Measurements from ENCODE around the gene STARD3.

STARD3 gene

DNA sequence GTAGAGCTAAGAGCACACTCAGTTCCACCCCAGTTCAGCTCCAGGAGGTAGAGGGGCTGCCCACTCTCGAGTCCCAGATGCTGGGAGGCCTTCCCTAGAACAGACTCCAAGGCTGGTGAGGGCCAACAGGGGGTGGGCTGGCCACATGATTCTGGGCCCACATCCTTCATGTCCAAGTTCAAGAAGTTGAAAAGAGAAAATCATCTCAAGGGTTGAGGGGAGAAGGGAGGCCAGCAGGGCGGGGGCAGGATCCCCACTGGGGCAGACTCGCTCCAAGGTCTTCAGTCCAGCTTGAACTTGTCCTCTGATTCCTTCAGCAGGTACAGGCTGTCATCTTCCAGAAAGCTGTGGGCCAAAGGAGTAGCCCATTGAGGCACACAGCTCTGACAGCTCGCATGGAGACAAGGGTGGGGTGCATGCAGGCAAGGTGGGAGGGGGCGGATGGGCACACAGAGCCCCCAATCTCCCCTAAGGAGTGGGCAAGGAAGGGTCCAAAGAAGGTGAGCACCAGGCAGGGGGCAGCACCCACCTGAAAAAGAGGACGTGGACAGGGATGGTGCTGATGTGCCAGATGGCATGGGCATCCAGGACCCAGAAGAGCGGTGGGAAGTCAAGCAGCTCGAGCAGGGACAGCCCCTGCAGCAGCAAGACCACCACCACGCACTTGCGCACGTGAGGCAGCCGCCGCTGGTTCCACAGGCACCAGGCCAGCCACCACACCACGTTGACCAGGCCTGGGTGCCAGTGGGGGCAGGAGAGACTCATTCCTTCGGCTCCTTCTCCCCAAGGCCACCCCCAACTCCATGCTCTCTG, 35.8 kb downstream of the STARD3 start:
- no peak for DNase-seq (ENCODE audit: low read depth in 2 of 2)

DNA sequence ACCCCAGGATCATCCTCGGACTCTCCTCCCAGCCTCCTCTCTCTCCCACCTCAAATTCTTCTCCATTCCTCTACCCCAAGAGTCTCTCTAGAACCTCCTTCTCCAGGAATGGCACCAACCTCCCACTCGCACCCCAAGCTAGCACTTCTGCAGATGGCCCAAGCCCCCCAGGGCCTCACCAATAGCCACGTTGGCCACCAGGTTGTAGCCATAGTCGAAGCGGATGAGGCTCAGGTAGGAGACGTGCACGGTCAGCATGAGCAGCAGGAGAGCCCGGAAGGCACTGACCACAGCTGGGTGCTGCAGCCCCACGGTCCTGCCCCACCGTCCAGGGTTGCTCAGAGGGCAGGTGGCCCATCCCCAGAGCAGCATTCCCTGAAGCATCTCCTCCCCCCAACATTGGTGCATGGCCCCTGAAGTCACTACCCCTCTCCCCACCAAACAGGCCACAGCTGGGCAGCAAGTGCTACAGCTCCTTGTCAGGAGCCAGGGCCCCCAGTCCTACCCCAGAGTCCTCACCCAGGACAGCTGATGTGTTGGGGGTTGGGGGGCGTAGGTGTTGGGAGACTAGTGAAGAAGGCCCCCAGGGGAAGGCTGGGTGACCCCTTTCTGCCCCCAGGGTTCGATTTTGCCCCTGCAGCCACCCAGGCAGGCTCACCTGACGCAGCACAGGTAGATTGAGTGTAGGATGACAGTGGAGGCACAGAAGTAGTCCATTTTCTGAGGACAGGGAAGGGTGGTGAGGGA, 36.6 kb downstream of the STARD3 start:
- DNase-seq (ENCODE audit: low read depth in 2 of 2) = no peak

DNA sequence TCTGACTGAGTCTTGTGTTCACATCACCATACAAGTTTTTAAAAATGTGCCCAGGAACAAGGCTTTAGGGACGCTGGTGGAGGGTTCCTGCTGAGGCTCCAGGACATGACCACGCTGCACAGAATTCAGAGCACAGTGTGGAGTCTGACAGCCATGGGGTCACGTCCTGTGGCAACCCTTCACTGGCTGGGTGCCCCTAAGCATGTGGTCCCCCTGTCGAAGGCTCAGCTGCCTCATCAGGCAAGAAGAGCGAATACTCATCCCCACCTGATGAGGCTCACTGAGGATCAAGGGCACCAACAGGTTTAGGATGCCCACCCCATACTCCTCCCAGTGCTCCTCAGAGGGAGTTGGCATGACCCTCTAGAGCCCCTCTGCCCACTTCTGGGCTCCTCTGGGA, 37.2 kb downstream of the STARD3 start:
- no peak for DNase-seq (ENCODE audit: low read depth in 2 of 2)

DNA sequence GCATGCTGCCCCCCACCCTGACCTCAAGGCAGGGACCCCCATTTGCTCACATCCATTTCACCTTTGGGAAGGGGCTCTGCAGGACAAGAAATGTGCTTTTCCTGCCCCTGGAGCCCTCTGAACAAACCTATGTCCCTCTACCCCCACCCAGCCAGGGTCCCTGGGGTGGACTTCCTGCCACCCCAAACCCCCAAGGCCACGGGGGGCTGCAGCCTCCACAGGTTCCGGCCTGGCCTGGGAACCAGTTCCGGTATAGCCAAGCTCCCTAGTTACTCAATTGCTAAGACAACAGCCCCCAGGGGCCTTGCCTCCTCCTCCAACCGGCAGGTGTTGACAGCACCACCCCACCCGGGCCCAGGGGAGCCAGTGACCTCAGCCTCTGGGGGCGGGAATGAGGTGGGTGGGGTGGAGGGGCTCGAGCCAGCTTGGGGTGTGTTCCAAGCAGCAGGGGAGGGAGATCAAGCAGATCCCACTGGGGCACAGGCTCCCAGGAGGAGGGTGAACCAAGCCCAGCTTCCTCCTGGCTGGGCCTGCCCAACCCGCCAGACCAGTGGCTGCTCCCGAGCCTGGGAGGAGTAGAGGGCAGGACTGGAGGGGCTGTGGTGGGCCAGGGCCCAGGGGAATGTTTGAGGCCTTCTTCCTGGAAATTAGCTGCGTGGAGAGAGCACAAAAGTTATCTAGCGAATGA, 37.9 kb downstream of the STARD3 start:
- no peak for DNase-seq (ENCODE audit: low read depth in 2 of 2)

DNA sequence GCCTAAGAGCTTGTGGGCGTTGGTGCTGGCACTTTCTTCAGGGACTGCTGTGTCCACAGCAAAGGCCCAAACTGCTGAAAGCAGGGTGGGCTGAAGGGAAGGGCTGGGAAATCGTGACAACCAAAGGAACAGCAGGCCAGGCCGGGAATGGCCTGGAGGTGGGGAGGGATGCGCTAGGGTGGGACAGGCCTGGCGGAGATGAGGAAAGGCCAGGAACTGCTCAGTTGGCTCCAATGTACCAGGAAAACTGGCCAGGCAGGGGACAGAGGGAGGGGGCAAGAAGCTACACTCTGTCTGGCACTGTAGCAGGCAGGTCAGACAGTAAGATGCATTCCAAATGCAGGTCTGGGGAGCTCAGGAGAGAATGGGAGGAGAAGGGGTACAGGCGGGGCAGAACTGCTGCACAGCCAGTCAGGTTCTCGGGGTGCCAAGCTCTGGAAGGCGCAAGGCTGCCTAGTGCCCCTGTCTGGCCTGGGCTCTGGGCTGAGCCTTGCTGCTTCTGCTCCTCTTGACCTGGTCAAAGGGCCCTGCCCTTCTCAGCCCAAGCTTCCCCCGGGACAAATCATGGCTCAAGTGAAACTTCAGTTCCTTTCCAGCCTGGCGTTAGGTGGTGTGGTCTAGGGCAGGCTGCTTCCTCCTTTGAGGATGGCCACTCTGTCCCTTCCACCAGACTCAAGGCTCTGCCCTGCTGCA, 38.6 kb downstream of the STARD3 start:
- DNase-seq (ENCODE audit: low read depth in 2 of 2) = no peak

DNA sequence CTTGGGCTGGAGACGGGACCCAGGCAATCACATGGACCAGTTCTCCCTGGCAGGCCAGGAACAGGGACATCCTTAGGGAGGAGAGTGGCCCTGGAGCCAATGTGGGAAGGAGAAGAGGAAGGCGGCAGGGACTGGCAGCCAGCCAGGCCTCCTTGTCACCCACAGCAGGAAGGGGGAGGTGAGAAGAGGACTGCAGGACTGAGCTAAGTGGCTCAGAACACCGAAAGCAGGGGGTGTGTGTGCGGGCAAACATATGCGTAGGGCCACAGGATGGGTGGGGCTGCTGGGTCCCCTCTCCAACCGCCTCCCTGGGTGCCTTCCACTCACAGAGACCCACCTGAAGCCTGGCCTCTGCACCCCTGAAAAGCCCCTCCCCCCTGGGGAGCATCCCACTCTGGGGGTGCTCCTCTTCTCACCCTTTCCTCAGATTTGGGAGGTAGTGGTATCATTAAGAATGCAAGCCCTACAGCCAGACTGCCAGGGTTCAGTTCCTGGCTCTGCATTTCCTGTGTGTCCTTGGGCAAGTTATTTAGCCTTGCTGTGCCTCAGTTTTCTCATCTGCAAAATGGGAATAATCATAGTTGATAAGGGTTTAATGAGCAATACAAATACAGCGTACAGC, 39.4 kb downstream of the STARD3 start:
- DNase-seq (ENCODE audit: low read depth in 2 of 2) = no peak

DNA sequence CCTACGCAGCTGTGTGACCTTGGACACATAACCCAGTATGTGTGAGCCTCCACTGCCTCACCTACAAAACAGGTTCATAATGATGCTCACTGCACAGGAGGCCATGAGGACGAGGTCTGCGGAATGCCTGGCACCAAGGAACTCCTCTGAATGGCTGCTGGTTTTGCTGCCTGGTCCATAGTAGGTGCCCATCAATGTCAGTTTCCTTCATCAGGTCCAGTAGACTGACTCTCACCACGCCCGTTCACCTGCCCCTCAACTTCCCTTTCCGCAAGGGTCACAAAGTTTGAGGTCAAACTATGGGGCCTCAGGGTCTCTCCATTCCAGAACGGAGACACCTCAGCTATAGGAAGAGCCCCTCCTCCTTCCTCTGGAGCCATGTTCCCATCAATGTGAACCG, 40.1 kb downstream of the STARD3 start:
- no peak for DNase-seq (ENCODE audit: low read depth in 2 of 2)

DNA sequence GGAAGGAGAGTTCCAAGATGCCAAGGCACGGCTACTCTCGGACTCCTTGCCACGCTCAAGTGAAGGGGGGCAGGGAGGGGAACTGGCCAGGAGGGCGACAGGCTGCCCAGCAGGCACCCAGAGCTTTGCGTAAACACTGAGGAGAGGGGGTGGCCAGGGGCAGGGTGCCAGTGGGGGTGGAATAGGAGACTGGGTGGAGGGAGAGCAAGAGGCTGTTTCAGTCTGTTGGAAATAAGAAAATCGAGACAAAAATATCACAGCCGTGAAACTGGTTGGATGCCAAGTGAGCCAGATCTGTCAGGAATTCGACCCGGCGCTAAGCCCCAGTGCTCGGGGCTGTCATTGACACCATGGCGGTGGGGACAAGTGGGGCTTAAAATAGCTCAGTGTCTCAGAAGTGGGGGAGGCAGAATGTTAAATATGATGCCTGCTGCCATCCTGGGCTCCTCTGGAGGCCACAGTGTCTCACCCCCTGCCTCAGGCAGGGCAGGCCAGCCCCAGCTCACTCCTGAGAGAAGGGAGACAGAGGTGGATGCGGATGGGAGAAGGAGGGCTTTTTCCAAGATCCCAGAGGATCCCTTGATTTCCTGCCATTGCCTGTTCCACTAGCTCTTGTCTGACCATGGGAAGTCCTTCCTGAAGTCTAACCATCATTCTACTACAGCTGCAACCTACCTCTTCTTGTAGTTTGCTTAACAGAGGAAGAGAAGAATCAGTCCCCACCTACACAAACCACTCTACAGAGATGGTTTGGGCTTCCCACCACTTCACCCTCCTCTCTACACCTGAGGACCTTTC, 40.8 kb downstream of the STARD3 start:
- no peak for DNase-seq (ENCODE audit: low read depth in 2 of 2)

DNA sequence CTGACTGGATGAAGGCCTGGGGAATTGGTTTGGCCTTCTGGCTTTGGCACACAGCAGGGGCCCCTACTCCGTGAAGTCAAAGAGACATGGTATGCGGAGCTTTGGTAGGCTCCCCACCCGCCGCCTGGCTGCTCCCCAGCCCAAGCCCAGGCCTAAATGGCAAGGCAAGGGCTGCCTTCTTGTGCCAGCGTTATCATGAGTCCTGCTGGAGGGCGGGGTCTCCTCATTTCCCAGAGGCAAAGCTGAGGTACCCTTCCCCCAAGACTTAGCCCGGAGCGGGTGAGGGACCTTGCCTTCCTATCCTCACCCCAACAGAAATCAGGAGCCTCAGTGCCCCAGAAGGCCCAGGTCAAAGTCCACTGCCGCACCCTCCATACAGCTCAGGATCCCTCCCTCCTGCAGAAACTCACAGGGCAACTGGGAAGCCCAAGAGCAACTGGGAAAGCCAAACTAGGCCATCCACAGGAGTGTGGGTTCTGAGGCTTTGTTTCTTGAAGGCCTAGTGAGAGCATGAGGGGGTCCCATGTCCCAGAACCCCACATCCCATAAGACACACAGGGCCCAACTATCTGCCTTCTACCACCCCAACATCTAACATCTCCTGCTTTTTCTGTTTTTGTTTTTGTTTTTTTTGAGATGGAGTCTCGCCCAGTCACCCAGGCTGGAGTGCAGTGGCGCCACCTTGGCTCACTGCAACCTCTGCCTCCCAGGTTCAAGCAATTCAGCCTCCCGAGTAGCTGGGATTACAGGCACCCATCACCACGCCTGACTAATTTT, 41.6 kb downstream of the STARD3 start:
- no peak for DNase-seq (ENCODE audit: low read depth in 2 of 2)

DNA sequence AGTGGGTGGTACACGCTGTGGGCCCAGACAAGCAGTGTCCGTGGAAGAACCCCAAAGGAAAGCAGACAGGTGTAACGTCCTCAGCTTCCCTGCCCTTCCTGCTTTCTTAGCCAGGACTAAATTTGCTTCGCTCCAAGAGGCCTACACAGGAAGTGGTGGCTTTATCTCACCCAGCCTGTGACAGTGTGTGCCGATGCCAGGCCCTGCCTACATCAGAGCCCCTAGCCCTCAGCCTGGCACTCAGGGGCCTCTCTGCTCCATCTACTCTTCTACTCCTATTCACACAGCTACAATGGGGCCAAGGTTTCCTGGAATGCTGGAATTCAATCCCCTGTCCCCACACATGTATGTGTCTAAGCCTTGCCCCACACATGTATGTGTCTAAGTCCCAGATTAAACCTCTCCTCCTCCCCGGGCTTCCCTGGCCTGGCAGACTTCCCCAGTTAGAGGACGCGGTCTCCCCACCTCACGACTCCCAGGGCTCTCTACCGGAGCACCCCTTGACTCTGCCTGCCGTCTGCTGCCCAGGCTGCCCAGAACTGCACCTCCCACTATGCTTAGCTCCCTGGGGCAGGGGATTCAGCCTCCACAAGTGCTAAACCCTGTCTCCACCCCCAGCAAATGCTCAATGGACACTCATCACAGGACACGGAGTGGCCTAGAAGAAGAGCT, 42.7 kb downstream of the STARD3 start:
- no peak for DNase-seq (ENCODE audit: low read depth in 2 of 2)

DNA sequence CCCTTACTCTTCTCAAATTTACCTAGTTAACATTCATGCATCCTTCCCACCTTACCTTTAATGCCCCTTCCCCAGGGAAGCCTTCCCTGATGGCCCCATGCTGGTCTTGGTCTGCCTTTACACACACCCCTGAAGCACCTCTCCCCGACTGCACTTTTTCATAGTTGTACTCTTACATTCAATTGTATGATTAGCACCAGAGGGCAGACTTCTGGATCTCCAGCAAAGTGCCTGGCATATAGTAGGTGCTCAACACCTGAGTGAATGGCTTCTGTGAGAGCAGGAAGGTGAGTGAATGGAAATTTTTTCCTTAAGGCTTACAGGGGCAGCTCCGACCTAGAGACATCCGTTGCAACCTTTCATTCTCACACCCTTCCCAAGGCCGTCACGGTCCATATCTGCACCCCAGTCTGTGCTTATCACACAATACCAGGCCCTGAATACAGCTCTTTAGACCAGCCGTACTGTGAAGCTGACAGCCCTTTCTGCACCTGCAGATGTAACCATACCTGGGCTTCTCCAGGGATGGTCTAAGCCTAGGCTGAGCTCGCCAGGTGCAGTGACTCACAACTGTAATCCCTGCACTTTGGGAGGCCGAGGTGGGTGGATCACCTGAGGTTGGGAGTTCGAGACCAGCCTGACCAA, 46.5 kb downstream of the STARD3 start:
- DNase-seq (ENCODE audit: low read depth in 2 of 2) = no peak

DNA sequence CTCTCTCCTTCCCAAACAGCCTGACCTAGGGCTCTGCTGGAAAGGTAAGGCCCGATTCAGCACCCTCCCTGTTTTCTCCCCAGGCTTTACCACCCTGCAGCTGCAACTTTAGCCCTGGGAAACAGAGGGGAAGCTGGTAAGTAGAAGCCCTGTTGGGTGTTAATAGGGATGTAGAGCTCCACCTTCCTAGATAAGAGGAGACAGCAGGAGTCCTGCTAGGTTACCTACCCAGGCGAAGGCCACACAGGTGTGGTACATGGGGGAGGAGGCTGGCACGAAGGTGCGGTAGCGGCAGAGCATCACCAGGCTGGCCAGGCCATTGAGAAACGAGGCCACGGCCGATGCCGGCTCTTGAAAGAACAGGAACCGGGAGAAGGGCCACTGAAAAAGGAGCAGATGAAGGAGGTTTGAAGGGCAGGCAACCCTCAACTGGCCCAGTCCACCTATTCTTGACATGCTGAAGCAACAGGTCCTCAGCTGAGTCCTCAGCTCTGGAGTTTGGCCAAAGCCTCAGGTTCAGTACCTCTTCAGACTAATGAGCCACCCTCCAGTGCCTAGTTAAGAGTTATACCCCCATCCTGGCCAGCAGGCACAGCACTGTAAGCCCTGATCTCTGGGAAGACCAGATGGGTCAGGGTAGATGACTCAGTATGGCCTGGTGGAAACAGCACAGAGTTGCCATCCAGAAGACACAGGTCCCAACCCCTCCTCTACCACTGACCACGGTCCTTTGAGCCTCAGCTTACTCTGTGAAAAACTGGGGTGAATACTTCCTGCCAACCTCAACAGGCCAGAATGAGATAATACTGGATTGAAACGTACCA, 47.6 kb downstream of the STARD3 start:
- DNase-seq (ENCODE audit: low read depth in 2 of 2) = no peak

DNA sequence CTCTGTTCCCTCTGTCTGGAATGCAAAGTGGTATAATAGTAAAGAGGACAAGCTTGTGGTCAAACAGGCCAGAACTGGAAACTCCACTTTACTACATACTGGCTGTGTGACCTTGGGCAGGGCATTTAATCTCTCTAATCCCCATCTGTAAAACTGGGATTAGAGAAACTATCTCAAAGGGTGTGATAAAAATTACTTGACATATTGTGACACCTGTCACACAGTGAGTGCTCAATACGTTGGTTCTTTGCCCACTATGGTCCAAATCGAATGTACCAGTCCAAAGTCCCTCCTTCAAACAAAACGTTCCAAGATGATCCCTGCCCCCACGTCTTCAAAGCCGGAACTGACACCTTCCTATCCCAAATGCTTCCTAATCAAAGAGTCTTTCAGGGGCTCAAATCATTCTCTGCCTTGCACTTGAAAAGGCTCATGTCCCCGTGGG, 50.2 kb downstream of the STARD3 start:
- no peak for DNase-seq (ENCODE audit: low read depth in 2 of 2)

DNA sequence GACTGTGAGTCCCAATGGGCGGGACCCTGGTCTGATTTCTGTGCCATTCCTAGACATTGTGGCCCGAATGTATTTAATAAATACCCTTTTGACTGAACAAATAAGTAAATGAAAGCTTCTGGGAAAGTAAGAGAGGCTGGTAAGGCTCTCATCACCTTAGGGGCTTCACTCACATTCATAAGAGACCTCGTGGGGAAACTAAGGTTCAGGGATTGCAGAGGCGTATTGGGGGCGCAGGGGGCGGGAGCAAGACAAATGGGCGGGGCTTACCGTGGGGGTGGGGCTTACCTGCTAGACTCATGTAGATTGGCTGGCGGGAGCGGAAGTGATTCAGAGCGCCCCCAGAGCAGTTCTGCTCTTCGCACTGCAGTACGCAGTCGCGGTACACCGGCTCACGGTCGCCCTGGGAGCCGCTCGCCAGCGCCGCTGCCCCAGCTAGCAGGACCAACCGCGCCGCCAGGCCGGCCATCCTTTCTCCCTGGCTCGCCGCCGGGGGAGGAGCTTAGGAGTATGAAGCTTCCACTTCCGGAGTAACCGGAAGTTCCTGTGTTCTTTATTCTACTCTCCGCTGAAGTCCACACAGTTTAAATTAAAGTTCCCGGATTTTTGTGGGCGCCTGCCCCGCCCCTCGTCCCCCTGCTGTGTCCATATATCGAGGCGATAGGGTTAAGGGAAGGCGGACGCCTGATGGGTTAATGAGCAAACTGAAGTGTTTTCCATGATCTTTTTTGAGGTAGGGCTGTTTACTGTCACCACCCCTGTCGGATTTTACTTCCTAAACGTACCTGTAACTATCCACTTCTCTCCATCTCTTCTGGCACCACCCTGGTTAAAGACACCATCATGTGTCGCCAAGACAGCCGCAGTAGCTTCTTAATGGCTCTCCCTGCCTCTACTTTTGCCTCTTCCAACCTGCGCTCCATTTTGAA, 50.9 kb downstream of the STARD3 start, which contains the start of gene PGAP3:
TSS of gene PGAP3 (minus strand) at position 512 of the 929 bp plus-strand sequence. CDS start at position 469, 43 bp downstream.
- DNase-seq (ENCODE audit: low read depth in 2 of 2) = peak; percentile 78 to 80

DNA sequence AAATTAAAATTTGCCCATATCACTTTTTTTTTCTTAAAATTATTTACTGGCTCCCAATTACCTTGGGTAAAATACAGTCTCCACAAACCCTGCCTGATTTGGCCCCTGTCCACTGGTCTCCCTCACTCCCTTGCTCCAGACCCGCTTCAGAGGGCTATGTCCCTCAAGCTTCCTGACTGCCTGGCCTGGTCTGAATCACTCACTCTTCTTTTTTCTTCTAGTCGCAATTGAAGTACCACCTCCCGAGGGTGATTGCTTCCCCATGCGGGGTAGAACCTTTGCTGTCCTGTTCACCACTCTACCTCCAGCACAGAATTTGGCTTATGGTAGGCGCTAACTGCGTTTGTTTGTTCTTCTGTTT, 51.5 kb downstream of the STARD3 start:
- no peak for DNase-seq (ENCODE audit: low read depth in 2 of 2)

DNA sequence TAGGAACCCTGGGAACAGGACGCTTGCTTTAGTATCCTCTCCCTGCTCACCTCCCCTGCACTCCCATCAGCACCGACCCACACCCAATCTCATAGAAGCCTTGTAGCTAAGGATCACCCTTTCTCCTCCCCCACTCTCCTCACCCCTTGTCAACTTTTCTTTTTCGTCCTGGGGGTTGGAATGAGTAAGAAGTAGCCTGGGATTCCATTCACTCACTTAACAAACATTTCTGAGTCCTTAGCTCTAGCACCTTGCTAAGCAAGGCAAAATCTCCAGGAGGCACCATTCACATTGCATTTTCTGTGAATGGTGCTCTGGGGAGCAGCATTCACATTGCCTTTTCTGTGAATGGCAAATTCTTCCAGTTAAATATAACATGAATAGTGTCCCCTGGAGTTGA, 52.0 kb downstream of the STARD3 start:
- no peak for DNase-seq (ENCODE audit: low read depth in 2 of 2)

DNA sequence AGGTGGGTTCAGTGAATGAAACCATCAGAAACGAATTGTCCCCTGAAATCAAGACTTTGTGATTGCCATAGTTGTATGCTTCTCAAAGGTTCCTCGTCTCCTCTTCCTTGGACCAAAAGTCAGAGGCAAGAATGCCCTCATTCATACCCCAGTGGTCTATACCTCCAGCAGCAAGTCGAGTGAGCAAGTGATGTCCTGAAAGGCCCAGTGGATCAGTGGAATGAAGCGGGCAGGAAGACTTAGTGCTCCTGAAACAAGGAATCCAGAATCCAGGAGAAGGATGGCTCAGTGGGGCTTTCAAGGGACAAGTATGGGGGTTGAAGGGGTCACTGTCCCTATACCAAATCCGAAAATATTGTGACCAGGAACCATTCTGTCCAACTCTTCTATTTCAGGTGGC, 57.6 kb downstream of the STARD3 start:
- no peak for DNase-seq (ENCODE audit: low read depth in 2 of 2)

Data from fibroblast of skin of left quadriceps (primary cell).